ENCODE results near the gene FAM13B. TPM values are rescaled to one million over a fixed set of nuclear protein-coding genes. Genes with fewer than 3 reads are reported as not detected.
A peak's percentile ranks its signal among the peaks of the same experiment; 100 is the strongest.

Gene FAM13B
- total RNA-seq, 2 donors from 2014 or later = 43.1 to 50.4 TPM

DNA sequence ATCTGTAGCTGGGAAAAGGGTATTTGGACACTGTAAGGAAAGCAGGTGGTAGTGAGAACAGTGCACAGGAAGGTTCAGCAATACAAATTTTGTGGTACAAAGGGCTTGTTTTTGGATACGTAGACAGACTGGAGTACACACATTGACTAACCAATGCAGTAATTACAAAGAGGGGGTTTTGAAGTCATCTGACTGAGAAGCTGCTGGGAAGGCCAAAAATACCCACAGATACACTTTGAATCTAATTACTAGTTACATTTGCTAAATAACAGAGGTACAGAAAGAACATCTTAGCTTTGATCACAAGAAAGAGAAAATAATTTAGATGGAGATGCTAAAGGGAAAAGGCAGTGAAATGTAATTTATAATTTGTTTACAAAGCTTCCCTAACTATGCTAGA is 97.7 kb downstream of the FAM13B start:
- DNase-seq (ENCODE audit: low spot score) = no peak
- Mint-ChIP-seq H3K27ac (peak overlapping the region; percentile 2 to 15), H3K4me3 (no peak overlapping the region), H3K36me3 (peaks cover 17% of the 10 kb centered on the region), H3K27me3 (no peaks in the 10 kb centered on the region), H3K9me3 (no peaks in the 10 kb centered on the region), H3K4me1 (ENCODE audit: low read depth in 2 of 2) (peaks cover 0 to 8% of the 10 kb centered on the region in 2 donors)
- no peak for ATAC-seq

DNA sequence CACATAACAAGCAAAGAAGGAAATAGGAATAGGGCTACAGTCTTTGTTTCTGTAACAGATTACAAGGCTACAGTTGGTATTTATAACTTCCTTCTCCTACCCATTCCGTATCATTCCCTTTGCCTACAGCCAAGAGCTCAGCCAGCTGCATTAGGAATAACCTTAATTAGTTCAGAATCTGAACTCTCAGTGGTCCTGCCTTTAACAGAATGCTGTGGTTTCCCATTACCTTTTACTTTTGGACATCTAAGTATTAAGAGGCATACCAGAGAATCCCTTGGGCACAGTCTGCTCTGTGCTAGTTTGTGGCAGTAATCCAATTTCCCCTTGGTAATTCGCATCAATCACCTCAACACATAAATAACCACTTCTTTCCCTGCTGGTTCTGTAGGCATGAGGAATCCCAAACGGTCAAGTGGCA is 99.4 kb downstream of the FAM13B start:
- H3K36me3 Mint-ChIP-seq = no peaks in the 10 kb centered on the region
- no peaks in the 10 kb centered on the region for H3K27me3 Mint-ChIP-seq
- H3K27ac Mint-ChIP-seq = no peak overlapping the region
- no peak for ATAC-seq
- no peak for DNase-seq (ENCODE audit: low spot score)
- H3K9me3 Mint-ChIP-seq = no peaks in the 10 kb centered on the region
- no peak overlapping the region for H3K4me3 Mint-ChIP-seq
- no peaks in the 10 kb centered on the region for H3K4me1 Mint-ChIP-seq (ENCODE audit: low read depth in 2 of 2)

DNA sequence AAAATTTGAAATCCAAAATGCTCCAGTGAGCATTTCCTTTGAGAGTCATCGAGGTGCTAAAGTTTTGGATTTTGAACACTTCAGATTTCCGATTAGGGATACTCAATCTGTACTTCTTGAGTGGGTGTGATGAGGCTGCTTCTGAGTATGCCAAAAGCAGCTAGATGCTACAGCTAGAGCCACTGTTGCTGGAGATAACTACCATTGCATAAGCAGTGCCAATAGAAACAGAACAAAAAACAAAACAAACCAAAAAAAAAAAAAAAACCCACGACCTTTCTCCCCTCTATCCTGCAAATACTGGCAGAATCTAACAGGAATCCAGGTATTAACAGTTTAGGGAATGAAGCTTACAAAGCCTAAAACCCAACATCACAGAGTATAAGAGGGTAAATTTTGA is 100.1 kb downstream of the FAM13B start:
- Mint-ChIP-seq H3K27me3 (no peaks in the 10 kb centered on the region), H3K36me3 (no peaks in the 10 kb centered on the region), H3K27ac (no peak overlapping the region), H3K9me3 (no peaks in the 10 kb centered on the region), H3K4me1 (ENCODE audit: low read depth in 2 of 2) (no peaks in the 10 kb centered on the region), H3K4me3 (no peak overlapping the region)
- DNase-seq (ENCODE audit: low spot score) (no peak), ATAC-seq (no peak)

DNA sequence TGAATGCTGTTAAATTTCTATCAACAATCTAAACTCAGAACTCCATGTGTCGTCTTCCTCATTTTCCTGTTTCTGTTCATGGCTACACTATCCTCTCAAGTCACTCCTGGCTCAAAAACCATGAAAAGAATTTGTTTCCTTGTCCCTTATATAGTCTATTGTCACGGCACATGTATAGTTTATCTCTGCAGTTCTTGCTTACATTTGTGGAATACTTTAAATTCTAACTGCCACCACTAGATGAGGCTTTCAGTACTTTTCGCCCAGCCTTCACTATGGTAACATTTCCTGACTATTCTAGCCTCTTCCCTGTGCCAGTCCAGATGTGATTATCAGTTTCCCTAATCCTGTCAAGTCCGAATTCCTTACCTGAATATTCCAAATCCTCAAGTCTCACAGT is 109.0 kb downstream of the FAM13B start:
- no peak overlapping the region for H3K27ac Mint-ChIP-seq
- no peak for DNase-seq (ENCODE audit: low spot score)
- no peaks in the 10 kb centered on the region for H3K4me1 Mint-ChIP-seq (ENCODE audit: low read depth in 2 of 2)
- no peak for ATAC-seq
- no peaks in the 10 kb centered on the region for H3K9me3 Mint-ChIP-seq
- H3K27me3 Mint-ChIP-seq = no peaks in the 10 kb centered on the region
- no peaks in the 10 kb centered on the region for H3K36me3 Mint-ChIP-seq
- no peak overlapping the region for H3K4me3 Mint-ChIP-seq

DNA sequence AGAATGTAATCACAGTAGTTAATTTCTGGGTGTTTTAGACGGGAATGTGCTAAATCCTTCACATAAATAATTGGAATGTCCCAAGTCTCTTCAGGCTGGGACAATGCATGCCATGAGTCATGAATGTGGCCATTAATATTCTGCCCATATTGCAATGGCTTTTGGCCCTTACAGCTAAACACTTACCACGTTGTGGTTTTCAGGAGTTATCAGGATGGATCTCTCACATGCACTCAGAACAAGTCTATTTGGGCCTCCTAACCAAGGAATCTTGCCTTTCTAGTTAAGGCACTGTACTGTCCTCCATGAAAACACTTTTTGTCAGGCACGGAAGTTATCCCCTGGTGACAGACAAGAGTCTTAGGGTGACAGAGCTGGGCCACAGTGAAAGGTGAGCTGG is 110.9 kb downstream of the FAM13B start:
- Mint-ChIP-seq H3K36me3 (peaks cover 8% of the 10 kb centered on the region), H3K4me1 (ENCODE audit: low read depth in 2 of 2) (no peaks in the 10 kb centered on the region), H3K4me3 (no peak overlapping the region), H3K27me3 (peaks cover 0 to 5% of the 10 kb centered on the region in 2 donors), H3K27ac (no peak overlapping the region), H3K9me3 (peaks cover 5% of the 10 kb centered on the region)
- ATAC-seq = no peak
- DNase-seq (ENCODE audit: low spot score) = no peak

DNA sequence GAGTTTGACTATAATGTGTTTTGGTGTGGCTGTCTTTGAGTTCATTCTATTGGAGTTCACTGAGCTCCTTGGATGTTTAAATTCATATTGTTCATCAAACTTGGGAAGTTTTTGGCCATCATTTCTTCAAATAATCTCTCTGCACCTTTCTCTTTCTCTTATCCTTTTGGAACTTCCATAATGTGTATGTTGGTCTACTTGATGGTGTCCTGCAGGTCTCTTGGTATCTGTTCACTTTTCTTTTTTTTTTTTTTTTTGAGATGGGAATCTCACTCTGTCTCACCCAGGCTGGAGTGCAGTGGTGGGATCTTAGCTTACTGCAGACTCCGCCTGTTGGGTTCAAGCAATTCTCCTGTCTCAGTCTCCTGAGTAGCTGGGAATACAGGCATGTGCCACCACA is 116.0 kb downstream of the FAM13B start:
- no peak overlapping the region for H3K4me3 Mint-ChIP-seq
- H3K4me1 Mint-ChIP-seq (ENCODE audit: low read depth in 2 of 2) = no peaks in the 10 kb centered on the region
- H3K36me3 Mint-ChIP-seq = peaks cover 16% of the 10 kb centered on the region
- peaks cover 1 to 8% of the 10 kb centered on the region in 2 donors for H3K27me3 Mint-ChIP-seq
- no peak overlapping the region for H3K27ac Mint-ChIP-seq
- H3K9me3 Mint-ChIP-seq = peaks cover 11% of the 10 kb centered on the region
- ATAC-seq (no peak), DNase-seq (ENCODE audit: low spot score) (no peak)

DNA sequence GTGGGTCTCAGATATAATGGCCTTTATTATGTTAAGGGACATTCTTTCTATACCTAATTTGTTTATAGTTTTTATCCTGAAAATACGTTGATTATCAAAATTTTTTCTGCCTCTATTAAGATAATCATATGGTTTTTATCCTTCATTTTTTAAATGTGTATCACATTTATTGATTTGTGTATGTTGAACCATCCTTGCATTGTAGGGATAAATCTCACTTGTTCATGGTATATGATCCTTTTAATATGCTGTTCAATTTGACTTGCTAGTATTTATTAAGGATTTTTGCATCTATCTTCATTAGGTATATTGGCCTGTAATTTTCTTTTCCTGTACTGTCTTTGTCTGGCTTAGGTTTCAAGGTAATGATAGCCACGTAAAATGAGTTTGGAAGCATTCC is 118.1 kb downstream of the FAM13B start:
- H3K9me3 Mint-ChIP-seq = peaks cover 11% of the 10 kb centered on the region
- DNase-seq (ENCODE audit: low spot score) = no peak
- H3K36me3 Mint-ChIP-seq = peaks cover 16% of the 10 kb centered on the region
- no peak overlapping the region for H3K4me3 Mint-ChIP-seq
- no peak overlapping the region for H3K27ac Mint-ChIP-seq
- peaks cover 4 to 14% of the 10 kb centered on the region in 2 donors for H3K27me3 Mint-ChIP-seq
- no peak for ATAC-seq
- H3K4me1 Mint-ChIP-seq (ENCODE audit: low read depth in 2 of 2) = no peaks in the 10 kb centered on the region

DNA sequence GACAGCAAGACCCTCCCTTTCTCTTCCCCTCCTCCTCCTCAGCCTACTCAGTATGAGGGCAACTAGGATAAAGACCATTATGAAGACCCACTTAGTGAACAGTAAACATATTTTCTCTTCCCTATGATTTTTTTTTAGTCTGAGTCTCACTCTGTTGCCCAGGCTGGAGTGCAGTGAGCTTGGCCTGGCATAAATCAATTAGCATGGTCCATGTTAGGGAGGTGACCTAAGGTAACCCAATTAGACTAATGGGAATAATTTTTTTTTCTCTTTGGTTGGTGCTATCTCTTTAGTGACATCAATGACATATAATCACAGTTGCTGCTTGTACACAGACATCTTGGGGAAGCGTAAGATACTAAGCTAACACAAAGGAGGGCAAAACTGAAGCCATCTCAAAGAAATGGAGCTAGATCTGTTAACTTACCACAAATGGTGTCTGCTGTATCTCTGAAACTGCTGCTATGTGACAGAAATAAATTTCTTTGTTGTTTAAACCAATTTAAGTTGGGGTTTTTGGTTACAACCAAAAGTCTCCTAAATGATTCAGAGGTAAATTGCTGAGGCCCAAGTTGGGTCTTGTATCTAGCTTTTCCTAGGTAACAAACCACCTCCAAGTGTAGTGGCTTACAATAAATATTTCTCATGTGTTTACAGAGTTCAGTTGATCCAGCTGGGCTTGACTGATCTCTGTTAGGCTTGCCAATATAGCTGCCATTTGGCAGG is 130.3 kb downstream of the FAM13B start:
- no peaks in the 10 kb centered on the region for H3K4me1 Mint-ChIP-seq (ENCODE audit: low read depth in 2 of 2)
- DNase-seq (ENCODE audit: low spot score) (no peak), ATAC-seq (no peak)
- H3K9me3 Mint-ChIP-seq = no peaks in the 10 kb centered on the region
- peaks cover 0 to 3% of the 10 kb centered on the region in 2 donors for H3K27me3 Mint-ChIP-seq
- no peak overlapping the region for H3K4me3 Mint-ChIP-seq
- H3K36me3 Mint-ChIP-seq = no peaks in the 10 kb centered on the region
- no peak overlapping the region for H3K27ac Mint-ChIP-seq

DNA sequence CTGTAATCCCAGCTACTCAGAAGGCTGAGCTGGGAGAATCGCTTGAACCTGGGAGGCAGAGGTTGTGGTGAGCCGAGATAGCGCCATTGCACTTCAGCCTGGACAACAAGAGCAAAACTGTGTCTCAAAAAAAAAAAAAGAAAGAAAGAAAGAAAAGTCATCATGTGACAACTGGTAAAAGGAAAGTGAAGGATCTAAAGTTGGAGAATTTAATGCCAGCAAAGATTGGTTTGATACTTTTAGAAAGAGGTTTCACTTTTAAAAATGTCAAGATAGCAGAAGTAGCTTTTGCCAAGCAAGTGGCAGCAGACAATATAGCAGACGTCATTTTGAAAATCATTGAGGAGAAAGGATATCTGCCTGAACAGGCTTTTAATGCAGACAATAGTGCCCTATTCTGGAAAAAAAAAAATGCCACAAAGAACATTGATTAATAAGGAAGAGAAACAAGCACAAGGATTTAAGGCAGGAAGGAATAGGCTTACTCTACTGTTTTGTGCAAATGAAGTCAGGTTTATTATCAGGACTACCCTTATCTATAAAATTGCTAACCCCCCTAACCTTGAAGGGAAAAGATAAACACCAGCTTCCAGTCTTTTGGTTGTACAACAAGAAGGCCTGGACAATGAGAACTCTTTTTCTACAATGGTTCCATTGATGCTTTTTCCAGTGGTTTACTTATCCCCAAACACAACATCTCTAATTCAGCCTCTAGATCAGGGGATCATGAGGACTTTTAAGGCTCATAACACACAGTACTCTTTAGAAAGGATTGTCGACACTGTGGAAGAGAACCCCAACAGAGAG is 131.7 kb downstream of the FAM13B start:
- Mint-ChIP-seq H3K4me3 (no peak overlapping the region), H3K4me1 (ENCODE audit: low read depth in 2 of 2) (no peaks in the 10 kb centered on the region), H3K27ac (no peak overlapping the region), H3K27me3 (peaks cover 3 to 4% of the 10 kb centered on the region in 2 donors), H3K36me3 (no peaks in the 10 kb centered on the region), H3K9me3 (no peaks in the 10 kb centered on the region)
- DNase-seq (ENCODE audit: low spot score) = no peak
- no peak for ATAC-seq

DNA sequence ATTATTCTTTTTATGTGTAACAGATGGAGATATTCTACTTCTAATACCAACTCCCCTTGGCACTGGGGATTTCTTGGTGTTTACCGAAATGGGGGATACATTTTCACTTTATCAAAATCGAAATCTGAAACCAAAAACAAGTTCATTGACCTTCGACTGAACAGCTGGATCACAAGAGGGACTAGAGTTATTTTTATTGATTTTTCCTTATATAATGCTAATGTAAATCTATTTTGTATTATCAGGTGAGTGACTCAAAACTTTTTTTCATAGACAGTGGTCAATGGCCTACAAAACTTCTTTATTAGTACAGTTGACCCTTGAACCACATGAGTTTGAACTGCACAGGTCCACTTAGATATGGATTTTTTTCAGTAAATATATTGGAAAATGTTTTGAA is 133.4 kb downstream of the FAM13B start:
- no peaks in the 10 kb centered on the region for H3K4me1 Mint-ChIP-seq (ENCODE audit: low read depth in 2 of 2)
- H3K27ac Mint-ChIP-seq = no peak overlapping the region
- H3K27me3 Mint-ChIP-seq = peaks cover 3 to 5% of the 10 kb centered on the region in 2 donors
- H3K9me3 Mint-ChIP-seq = no peaks in the 10 kb centered on the region
- no peak for ATAC-seq
- DNase-seq (ENCODE audit: low spot score) = no peak
- H3K4me3 Mint-ChIP-seq = no peak overlapping the region
- H3K36me3 Mint-ChIP-seq = no peaks in the 10 kb centered on the region

DNA sequence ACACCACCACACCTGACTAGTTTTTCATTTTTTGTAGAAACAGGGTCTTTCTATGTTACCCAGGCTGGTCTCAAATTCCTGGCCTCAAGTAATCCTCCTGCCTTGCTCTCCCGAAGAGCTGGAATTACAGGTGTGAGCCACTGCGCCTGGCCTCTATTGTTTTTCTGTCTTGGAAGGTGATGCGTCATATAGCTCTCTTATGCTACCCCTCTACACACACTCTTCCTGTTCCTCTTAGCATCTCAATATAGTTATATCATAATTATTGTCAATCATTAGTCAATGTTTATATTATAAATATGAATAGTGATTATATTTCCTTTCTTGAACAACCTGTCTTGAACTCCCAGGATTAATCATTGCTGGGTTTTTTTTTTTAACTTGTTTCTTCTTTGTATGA is 136.3 kb downstream of the FAM13B start:
- Mint-ChIP-seq H3K27ac (no peak overlapping the region), H3K9me3 (no peaks in the 10 kb centered on the region), H3K27me3 (peaks cover 5 to 11% of the 10 kb centered on the region in 2 donors), H3K36me3 (no peaks in the 10 kb centered on the region), H3K4me1 (ENCODE audit: low read depth in 2 of 2) (no peaks in the 10 kb centered on the region), H3K4me3 (no peak overlapping the region)
- ATAC-seq (no peak), DNase-seq (ENCODE audit: low spot score) (no peak)

DNA sequence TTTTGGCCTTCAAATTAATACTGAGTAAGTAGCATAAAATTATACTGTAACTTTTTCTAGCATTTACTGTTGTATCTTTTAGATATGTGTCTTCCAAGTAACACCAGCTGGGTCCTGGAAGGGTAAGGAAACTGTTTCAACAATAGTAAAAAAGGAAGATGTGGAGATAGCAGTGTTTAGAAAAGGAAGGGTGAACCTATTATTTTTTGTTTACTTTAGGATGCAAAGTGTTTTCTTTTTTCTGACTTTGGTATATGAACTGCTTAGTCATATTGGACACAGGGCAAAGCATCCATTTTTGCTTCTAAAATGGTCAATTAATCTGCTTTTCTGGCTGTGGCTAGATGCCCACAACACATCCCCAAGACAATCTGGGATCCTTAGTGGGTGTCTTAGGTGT is 138.3 kb downstream of the FAM13B start:
- H3K4me1 Mint-ChIP-seq (ENCODE audit: low read depth in 2 of 2) = peaks cover 0 to 2% of the 10 kb centered on the region in 2 donors
- H3K27me3 Mint-ChIP-seq = peaks cover 5 to 11% of the 10 kb centered on the region in 2 donors
- no peaks in the 10 kb centered on the region for H3K36me3 Mint-ChIP-seq
- H3K9me3 Mint-ChIP-seq = no peaks in the 10 kb centered on the region
- no peak for DNase-seq (ENCODE audit: low spot score)
- H3K4me3 Mint-ChIP-seq = no peak overlapping the region
- no peak for ATAC-seq
- H3K27ac Mint-ChIP-seq = no peak overlapping the region

DNA sequence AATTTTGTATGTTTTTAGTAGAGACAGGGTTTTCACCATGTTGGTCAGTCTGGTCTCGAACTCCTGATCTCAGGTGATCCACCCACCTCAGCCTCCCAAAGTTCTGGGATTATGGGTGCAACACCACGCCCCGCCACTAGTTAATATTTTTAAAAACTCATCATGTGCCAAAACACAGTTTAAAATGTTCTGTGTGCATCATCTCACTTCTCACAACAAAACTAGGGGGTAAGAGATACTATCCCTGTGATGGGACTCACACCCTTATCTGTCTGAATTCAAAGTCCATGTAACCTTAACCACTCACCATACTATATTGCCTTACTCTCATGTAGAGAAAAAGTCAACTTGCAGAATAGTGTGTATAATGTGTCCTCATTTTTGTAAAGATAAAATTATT is 141.0 kb downstream of the FAM13B start:
- no peak for ATAC-seq
- Mint-ChIP-seq H3K27me3 (peaks cover 5 to 11% of the 10 kb centered on the region in 2 donors), H3K4me1 (ENCODE audit: low read depth in 2 of 2) (peaks cover 8 to 13% of the 10 kb centered on the region in 2 donors), H3K9me3 (no peaks in the 10 kb centered on the region), H3K36me3 (no peaks in the 10 kb centered on the region), H3K27ac (no peak overlapping the region), H3K4me3 (no peak overlapping the region)
- no peak for DNase-seq (ENCODE audit: low spot score)

DNA sequence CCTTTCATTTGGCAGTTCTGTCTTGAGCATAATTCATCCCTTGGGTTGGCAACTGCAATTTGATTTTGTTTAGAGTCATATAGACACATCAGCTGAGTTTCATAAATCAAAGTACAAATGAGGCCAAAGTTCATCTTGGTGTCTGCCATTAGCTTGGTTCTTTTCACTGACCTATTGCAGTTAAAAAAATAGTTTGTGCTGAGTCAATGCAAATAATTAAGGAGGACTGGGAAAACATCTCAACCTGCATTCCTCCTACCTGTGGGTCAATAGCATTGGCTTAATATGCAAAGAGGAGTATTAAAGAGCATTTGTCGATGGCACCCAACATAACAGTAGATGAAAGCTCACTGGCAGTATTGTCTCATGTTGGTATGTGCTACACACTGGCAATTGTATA is 142.0 kb downstream of the FAM13B start:
- Mint-ChIP-seq H3K27ac (no peak overlapping the region), H3K9me3 (no peaks in the 10 kb centered on the region)
- no peak for ATAC-seq

More for the DNA sequence above, 142.0 kb downstream of the FAM13B start:
- H3K4me3 Mint-ChIP-seq = no peak overlapping the region
- peaks cover 12 to 16% of the 10 kb centered on the region in 2 donors for H3K4me1 Mint-ChIP-seq (ENCODE audit: low read depth in 2 of 2)
- peaks cover 5 to 6% of the 10 kb centered on the region in 2 donors for H3K27me3 Mint-ChIP-seq
- no peak for DNase-seq (ENCODE audit: low spot score)
- H3K36me3 Mint-ChIP-seq = no peaks in the 10 kb centered on the region

Data from natural killer cell treated with Interleukin-12 subunit alpha and Interleukin-12 subunit beta and Interleukin-15 and Interleukin-18, amount 100 ng/mL, for 72 hours (primary cell).